GM12801 (cell line): ENCODE measurements around the gene MYOG.

Experiments used
- CTCF ChIP-seq: IDR thresholded peaks from one replicate; pipeline ENCODE4 v1.5.1; 2011; ENCODE audit warnings: control low read depth; ENCODE audit not compliant: insufficient read length; ENCODE audit errors: extremely low read depth

Gene MYOG

GRCh38 chr1:203112475-203112874, 26.7 kb upstream of the MYOG start:
- TF ChIP-seq CTCF: no peak

GRCh38 chr1:203104789-203105390, 19.1 kb upstream of the MYOG start:
- TF ChIP-seq CTCF: no peak

GRCh38 chr1:203103829-203104495, 18.1 kb upstream of the MYOG start:
- TF ChIP-seq CTCF: no peak

- no peak for TF ChIP-seq CTCF
Measured at GRCh38 chr1:203103216-203103615, 17.4 kb upstream of the MYOG start.

- no peak for TF ChIP-seq CTCF
Measured at GRCh38 chr1:203101813-203102634, 16.2 kb upstream of the MYOG start.

- no peak for TF ChIP-seq CTCF
Measured at GRCh38 chr1:203100516-203100869, 14.7 kb upstream of the MYOG start.

GRCh38 chr1:203099805-203100515, 14.1 kb upstream of the MYOG start:
- TF ChIP-seq CTCF: no peak
